Dendritic cell treated with granulocyte-macrophage colony-stimulating factor and Interleukin-4, amounts not matched to agents 40 ng/mL and 50 ng/mL, for 4 days (primary cell): ENCODE measurements around the gene MB21D2.

Experiments
- H3K27ac Mint-ChIP-seq: one replicate; pipeline ENCODE4 v1.8.0; 2022; ENCODE audit warnings: mild to moderate bottlenecking, mixed read lengths
- H3K27me3 Mint-ChIP-seq: one replicate; pipeline ENCODE4 v1.8.0; 2022; ENCODE audit warnings: mild to moderate bottlenecking, mixed read lengths
- H3K36me3 Mint-ChIP-seq: one replicate; pipeline ENCODE4 v1.8.0; 2022; ENCODE audit warnings: low read depth, mixed read lengths
- H3K4me1 Mint-ChIP-seq: one replicate; pipeline ENCODE4 v1.8.0; 2022; ENCODE audit warnings: low read depth, mixed read lengths
- H3K4me3 Mint-ChIP-seq: one replicate; pipeline ENCODE4 v1.8.0; 2022; ENCODE audit warnings: mild to moderate bottlenecking, moderate library complexity, mixed read lengths
- H3K9me3 Mint-ChIP-seq: one replicate; pipeline ENCODE4 v1.8.0; 2022; ENCODE audit warnings: mixed read lengths
- intact Hi-C: fragments of 100-400 bp; cut with micrococcal nuclease; formaldehyde crosslinking; loops from one replicate; pipeline ENCODE4 v1.15.0; 2022

The MB21D2 gene

DNA sequence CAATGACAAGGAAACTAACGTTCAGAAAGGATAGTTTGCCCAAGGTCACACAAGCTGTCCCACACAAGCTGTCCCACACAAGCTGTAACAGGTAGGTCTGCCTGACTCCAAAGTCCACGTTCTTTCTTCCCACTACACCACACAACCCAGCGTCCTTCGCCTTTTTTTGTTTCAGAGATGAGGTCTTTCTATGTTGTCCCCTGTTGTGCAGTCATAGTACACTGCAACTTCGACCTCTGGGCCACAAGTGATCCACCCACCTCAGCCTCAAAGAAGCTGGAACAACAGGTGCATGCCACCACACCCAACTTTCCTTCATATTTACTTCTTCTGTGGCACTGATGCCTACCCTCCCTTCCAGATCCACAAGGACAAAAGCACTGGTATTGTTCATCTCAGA, 21.4 kb downstream of the MB21D2 start:
- Mint-ChIP-seq H3K27ac (peak overlapping the region; percentile 94), H3K27me3 (no peaks in the 10 kb centered on the region), H3K36me3 (peaks cover 20% of the 10 kb centered on the region), H3K4me3 (no peak overlapping the region), H3K4me1 (peaks cover 90% of the 10 kb centered on the region), H3K9me3 (no peaks in the 10 kb centered on the region)
- intact Hi-C loops = no loop called here

DNA sequence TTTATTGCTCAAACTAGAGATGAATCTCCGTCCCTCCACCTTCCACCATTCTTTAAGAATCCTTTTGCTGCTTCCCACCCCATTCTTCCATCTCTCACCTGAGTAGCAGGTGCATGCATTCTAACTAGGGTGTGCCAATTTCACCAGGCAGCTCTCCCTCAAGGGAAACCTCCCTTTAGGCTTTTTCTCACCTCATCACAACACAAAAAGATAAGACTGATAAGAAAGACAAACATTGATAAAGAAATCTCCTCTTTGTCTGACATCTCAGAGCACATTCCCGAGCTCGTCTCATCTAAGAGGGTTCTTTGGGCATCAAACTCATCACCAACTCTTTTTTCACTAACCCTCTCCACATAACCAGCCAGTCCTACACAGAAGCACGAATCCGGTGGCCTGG, 23.0 kb downstream of the MB21D2 start:
- intact Hi-C loops = loop anchor here (5.0 kb wide), 1 partner anchor 38 kb away; no protein-coding TSS in a partner anchor
- H3K9me3 Mint-ChIP-seq = no peaks in the 10 kb centered on the region
- H3K36me3 Mint-ChIP-seq = peaks cover 11% of the 10 kb centered on the region
- H3K27me3 Mint-ChIP-seq = no peaks in the 10 kb centered on the region
- no peak overlapping the region for H3K4me3 Mint-ChIP-seq
- peak overlapping the region; percentile 94 for H3K27ac Mint-ChIP-seq
- H3K4me1 Mint-ChIP-seq = peaks cover 82% of the 10 kb centered on the region

DNA sequence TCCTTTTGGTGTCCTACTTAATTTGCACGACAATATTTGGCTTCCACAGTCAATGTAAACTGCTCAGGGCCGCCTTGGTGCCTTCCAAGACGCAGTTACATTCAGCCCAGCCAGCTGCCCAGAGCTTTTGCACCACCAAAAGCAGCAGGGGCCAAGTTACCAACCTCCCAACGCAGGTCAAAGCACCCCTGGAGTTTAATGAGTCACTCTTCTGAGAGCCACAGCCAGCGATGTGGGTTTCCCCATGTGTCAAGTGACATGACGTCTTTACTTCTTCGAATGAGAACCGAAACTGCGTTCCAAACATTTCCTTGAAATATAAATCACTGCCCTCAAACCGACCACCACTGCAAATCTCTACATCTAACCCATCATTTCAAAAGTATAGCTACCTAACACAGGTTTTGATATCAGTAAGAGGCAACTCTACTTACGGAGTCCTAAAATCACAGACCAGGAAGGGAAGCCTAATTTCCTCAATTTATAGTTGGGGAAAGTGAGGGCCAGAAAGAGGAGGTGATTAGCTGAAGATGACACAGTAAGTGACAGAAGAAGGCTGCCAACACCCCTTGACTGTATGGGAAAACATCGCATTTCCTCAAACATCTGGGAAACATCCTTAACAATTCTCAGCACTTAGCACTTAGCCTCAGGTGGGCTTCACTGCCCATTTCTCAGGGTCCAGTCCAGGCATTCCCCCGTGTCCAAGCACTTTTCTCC, 24.5 kb downstream of the MB21D2 start:
- Mint-ChIP-seq H3K4me1 (peaks cover 73% of the 10 kb centered on the region), H3K27me3 (no peaks in the 10 kb centered on the region), H3K27ac (peak overlapping the region; percentile 94), H3K36me3 (peaks cover 5% of the 10 kb centered on the region), H3K9me3 (no peaks in the 10 kb centered on the region), H3K4me3 (peak overlapping the region; percentile 60)
- intact Hi-C loops = loop anchor here (5.0 kb wide), 1 partner anchor 39 kb away; no protein-coding TSS in a partner anchor

DNA sequence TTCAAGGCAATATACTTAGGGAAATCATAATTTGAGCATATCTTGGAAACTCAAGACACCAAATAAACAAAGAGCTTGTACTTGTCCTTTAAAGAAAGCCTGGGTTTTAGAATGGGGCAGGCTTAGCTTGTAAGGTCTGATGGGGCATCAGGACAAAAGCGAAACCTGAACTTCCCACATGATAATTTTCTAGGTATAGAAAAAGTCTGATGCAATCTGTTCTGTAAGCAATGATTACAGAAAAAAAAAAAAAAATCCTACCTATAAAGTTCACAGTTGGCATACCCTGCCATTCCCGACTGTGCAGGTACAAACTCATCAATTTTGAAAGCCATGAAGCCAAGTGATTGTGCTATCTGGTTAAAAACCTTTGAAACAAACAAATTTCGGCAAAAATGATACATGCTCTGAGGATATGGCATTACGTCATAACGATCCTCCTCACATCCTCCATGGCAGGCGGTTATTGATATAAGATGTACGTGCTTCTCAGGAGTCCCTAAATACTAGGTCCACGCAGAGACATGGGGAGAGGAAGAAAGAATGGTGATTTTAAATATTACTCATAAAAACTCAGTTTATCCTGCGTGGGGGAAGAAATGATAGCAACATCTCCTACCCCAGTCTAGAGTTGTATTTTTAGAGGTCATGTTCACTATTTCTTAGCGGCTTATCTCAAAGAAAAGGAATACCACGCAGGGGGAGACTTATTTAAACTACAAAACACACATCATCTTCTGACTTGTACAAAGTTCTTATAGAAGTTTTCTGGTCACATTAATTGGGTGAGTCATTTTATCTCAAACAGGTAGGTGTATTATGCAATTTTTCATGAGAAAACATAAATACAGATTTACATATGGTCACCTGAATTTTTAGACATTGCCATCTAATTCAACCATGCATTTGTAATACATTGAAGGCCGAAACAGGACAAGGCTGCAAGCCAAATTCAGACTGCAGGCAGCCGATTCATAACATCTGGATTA, 27.0 kb downstream of the MB21D2 start:
- Mint-ChIP-seq H3K27me3 (peaks cover 3% of the 10 kb centered on the region), H3K4me3 (no peak overlapping the region), H3K27ac (no peak overlapping the region), H3K4me1 (peaks cover 58% of the 10 kb centered on the region), H3K9me3 (no peaks in the 10 kb centered on the region), H3K36me3 (peaks cover 3% of the 10 kb centered on the region)
- intact Hi-C loops = loop anchor here (1.0 to 5.0 kb wide), 2 partner anchors 26 to 42 kb away; no protein-coding TSS in a partner anchor

DNA sequence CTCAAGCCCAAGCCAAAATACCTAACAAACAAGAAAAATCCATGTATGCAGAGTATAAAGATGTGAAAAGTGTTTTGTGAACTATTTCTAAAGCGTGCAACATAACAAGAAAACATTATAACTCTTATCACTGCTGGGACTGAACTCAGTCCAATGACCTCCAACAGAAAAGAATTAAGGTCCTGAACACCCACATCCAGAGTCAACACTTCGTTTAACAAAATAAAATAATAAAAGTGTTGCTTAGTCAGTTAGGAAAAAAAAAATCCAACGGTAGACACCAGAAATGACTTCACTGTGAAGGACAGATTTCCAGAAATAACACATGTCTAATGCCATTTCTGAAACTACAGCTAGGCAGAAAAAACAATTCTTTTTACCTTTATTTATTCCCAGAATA, 28.0 kb downstream of the MB21D2 start:
- Mint-ChIP-seq H3K36me3 (no peaks in the 10 kb centered on the region), H3K27ac (no peak overlapping the region), H3K4me3 (no peak overlapping the region), H3K27me3 (peaks cover 3% of the 10 kb centered on the region), H3K9me3 (no peaks in the 10 kb centered on the region), H3K4me1 (peaks cover 57% of the 10 kb centered on the region)
- intact Hi-C loops = loop anchor here (1.0 to 5.0 kb wide), 2 partner anchors 27 to 43 kb away; no protein-coding TSS in a partner anchor

DNA sequence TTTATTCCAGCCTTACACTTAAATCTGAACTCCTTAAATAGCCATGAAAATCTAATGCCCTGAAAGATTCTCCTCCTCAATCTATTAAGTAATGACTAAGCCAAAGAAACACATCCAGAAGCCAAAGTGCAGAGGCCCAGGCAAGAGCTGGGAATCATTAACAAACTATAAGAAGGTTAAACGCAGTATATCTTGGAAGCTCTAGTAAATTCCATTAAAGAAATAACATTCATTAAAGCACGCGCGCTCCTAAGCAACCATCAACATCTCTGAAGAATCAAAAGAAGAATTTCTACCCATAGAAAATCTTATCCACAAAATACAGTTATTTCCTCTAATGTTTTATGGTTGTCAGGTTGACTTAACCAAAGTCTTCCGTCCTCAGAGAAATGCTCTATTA, 29.5 kb downstream of the MB21D2 start:
- intact Hi-C loops = no loop called here
- H3K36me3 Mint-ChIP-seq = no peaks in the 10 kb centered on the region
- H3K4me1 Mint-ChIP-seq = peaks cover 45% of the 10 kb centered on the region
- H3K4me3 Mint-ChIP-seq = no peak overlapping the region
- no peaks in the 10 kb centered on the region for H3K9me3 Mint-ChIP-seq
- H3K27me3 Mint-ChIP-seq = peaks cover 3% of the 10 kb centered on the region
- H3K27ac Mint-ChIP-seq = no peak overlapping the region

DNA sequence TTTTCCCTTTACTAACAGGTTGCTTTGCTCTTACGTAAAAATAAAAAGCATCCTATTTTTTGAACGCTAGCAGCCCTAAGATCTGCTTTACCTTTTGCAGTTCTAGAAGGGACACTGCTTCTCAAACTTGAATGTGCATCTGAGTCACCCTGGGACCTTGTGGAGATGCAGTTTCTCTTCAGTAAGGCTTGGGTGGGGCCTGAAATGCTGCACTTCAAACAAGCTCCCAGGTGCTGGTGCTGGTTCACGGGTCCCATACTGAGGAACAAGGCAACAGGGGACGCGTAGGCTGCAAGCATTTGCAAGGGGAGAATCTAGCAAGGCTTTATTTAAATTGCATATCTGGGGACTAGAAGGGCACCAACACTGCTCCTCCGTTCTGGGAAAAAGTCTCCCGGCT, 30.0 kb downstream of the MB21D2 start:
- intact Hi-C loops = no loop called here
- no peaks in the 10 kb centered on the region for H3K9me3 Mint-ChIP-seq
- H3K27me3 Mint-ChIP-seq = peaks cover 3% of the 10 kb centered on the region
- no peaks in the 10 kb centered on the region for H3K36me3 Mint-ChIP-seq
- H3K27ac Mint-ChIP-seq = no peak overlapping the region
- H3K4me3 Mint-ChIP-seq = no peak overlapping the region
- peaks cover 40% of the 10 kb centered on the region for H3K4me1 Mint-ChIP-seq

DNA sequence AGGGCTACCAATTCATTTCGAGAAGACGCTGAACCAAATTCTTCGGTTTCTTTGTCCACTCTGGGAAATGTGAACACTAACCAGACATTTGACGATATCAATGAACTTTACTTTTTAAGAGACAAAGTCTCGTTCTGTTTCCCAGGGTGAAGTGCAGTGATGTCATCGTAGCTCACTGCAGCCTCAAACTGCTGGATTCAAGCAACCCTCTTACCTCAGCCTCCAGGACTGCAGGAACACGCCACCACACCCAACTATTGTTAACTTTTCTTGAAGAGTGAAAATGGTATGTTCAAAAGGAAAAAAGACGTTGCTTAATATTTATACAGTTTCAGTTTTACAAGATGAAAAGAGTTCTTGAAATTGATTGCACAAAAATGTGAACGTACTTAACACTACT, 30.6 kb downstream of the MB21D2 start:
- Mint-ChIP-seq H3K4me3 (no peak overlapping the region), H3K36me3 (no peaks in the 10 kb centered on the region), H3K27ac (no peak overlapping the region), H3K4me1 (peaks cover 33% of the 10 kb centered on the region), H3K9me3 (no peaks in the 10 kb centered on the region), H3K27me3 (peaks cover 6% of the 10 kb centered on the region)
- intact Hi-C loops = no loop called here

DNA sequence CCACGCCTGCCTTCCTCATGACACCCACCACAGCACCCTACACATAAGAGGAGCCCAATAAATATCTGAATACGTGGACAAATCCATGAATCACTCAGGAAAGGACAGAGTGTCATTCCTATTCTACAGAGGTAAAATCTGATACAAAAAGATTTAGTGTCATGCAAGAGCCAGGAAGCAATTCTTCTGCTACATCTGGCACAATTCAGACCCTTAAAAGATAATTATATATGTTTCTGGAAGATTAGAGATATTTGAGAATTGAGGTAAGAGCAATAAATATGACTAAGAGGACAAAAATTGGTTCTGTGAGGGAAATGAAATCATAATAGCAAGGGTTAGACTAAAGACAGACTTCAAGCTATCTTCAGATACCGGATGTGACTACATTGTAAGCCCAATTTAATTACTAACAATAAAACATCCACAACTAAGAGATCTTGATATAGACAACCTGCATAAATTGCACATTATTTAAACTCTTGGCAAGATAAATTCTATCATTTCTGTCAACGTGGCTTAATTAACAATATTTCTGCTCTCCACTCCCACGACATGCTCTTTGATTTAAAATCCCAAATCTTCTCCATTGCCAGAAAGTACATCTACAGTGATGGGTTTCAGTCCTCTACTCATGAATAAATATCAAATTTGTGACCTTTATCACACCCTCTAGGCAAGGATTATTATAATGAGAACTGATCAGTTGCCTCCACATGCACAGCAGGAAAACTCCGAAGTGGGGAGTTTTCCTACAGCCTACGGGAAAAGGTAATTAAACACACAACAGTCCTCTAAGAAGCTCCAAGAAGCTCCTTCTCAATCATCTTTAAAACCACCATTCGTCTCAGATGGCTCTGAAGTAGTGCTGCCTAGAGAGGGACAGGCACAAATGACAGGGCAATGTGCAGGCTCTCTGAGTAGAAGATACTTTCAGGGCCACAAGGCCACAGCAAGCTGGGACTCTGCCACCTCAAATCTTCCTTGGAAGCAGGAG, 32.6 kb downstream of the MB21D2 start:
- Mint-ChIP-seq H3K4me3 (no peak overlapping the region), H3K9me3 (no peaks in the 10 kb centered on the region), H3K36me3 (no peaks in the 10 kb centered on the region), H3K27me3 (peaks cover 6% of the 10 kb centered on the region), H3K27ac (peak overlapping the region; percentile 1), H3K4me1 (peaks cover 24% of the 10 kb centered on the region)
- intact Hi-C loops = no loop called here

DNA sequence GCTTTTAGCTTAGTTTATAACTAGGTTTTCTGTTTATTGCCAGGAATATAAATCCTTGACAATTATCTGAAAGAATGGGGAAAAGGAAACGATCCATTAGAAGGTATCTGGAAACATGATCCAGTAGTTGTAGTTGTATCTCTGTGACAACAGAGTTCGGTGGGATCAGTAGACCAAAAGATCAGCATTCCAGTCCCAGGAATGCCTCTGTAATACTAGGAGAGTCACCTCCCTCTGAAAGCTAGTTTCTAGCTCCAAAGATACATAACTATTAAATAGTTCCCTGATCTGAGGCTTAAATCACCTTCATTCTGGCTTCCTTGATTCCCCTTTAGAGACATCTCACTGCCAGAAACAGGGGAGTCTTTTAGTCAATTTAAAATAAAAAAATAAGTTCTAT, 34.1 kb downstream of the MB21D2 start:
- Mint-ChIP-seq H3K9me3 (no peaks in the 10 kb centered on the region), H3K27ac (no peak overlapping the region), H3K36me3 (no peaks in the 10 kb centered on the region), H3K4me1 (peaks cover 17% of the 10 kb centered on the region), H3K4me3 (no peak overlapping the region), H3K27me3 (peaks cover 6% of the 10 kb centered on the region)
- intact Hi-C loops = no loop called here

DNA sequence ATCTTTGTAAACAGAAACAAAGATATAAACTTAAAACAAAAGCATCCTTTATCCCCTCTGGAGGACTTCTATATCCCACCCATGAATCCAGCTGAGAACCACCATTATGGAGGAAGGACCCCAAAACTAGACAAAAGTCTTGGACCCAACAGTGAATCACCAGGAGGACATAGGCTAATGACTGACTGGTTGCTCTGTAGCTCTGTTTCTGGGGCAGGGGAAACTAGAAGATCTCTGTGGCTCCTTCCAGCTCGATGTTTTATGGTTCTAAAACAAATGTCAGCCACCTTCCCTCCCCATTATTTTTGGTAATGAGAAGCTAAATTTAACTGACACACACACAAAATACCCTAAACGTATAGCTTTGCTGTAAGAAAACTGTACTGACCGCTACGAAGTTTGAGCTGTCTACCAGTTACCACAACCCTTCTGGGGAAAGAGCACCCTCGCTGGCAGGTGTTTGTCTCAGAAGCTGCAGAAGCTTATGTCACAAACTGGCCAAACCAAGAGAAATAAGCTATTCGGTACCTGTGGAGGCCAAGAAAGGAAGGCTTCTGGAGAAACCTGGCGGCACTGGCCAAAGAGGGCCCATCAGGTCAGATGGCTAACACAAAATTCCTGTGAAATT, 36.4 kb downstream of the MB21D2 start:
- H3K9me3 Mint-ChIP-seq = peaks cover 7% of the 10 kb centered on the region
- H3K27ac Mint-ChIP-seq = no peak overlapping the region
- H3K4me3 Mint-ChIP-seq = no peak overlapping the region
- no peaks in the 10 kb centered on the region for H3K36me3 Mint-ChIP-seq
- intact Hi-C loops = no loop called here
- peaks cover 3% of the 10 kb centered on the region for H3K27me3 Mint-ChIP-seq
- H3K4me1 Mint-ChIP-seq = peaks cover 19% of the 10 kb centered on the region

DNA sequence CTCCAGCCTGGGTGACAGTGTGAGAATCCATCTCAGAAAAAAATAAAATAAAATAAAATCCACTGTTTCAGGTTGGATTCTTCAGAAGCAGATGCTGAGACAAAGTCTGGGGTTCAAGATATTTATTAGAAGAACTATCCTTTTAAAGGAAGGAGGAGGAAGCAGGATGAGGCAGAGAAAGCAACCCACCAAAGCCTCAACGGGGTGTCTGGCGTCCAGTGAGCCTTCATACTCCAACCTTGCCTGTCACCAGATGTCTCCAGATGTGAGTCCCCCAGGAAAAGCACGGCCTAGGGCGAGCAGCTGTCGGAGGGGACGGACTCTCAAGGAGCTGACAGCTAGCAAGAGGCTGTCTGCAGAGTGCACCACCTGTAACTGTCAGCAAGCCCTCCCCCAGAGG, 37.3 kb downstream of the MB21D2 start:
- intact Hi-C loops = no loop called here
- H3K27me3 Mint-ChIP-seq = peaks cover 5% of the 10 kb centered on the region
- no peaks in the 10 kb centered on the region for H3K36me3 Mint-ChIP-seq
- peaks cover 19% of the 10 kb centered on the region for H3K4me1 Mint-ChIP-seq
- H3K9me3 Mint-ChIP-seq = peaks cover 8% of the 10 kb centered on the region
- no peak overlapping the region for H3K27ac Mint-ChIP-seq
- no peak overlapping the region for H3K4me3 Mint-ChIP-seq
